Stimulated activated CD8-positive, alpha-beta memory T cell treated with anti-CD3 and anti-CD28 coated beads, Interleukin-12 subunit alpha, Interleukin-12 subunit beta, amount 100 ng/mL, for 4 hours (primary cell): ENCODE measurements around the gene PKNOX2.

ENCODE experiments used
- DNase-seq: peaks from one replicate; pipeline ENCODE4 v3.0.0-alpha.2; 2020; ENCODE audit warnings: low read depth

Gene PKNOX2

GRCh38 chr11:125364121-125364826, 199.7 kb downstream of the PKNOX2 start:
- no peak for DNase-seq

DNA sequence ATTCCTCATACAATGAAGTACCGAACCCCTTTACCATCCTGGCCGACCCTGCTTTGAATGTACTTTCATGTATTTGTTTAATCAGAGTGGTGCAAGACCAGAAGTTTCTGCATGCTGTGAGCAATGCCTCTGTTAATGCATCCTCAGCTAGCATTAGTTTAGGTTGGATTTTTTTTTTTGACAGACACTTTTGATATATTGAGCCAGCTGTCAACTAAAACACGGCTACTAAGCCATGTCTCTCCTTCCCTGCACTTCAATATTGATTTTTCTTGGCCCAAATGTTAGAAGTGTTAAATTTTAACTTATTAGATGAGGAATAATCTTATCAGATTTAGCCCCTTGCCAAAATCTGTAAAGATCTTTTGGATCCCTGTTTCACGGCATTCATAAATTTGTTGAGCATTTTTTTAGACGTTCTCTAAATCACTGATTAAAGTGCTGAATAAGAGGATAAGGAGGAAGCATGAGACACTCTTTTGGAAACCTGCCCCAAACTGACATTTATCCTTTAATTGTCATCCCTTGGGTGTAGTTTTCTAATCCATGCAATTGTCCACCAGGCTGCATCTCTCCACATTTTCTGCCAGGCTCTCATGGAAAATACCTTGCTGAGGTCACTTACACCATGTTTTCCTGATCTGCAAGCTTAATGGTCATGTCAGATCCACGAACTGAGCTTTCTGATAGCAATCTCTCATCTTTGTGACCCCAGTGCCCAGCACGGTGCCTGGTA, 200.8 kb downstream of the PKNOX2 start:
- no peak for DNase-seq

DNA sequence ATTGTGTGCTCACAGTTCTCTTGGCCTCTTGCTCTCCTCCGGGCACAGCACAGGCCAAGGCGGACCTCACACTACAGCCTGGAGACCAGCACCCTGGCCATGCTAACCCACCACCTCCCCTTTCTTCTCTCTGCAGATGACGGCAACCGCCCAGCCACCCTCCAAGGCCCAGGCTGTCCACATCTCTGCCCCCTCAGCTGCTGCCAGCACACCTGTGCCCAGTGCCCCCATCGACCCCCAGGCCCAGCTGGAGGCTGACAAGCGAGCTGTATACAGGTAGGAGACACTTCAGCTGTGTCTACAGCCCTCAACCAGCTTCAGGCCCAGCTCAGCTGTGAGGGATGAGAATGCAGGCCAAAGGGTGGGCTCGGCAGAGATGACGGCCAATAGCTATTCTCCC, 203.2 kb downstream of the PKNOX2 start:
- no peak for DNase-seq

- DNase-seq, result no peak
These were observed 204.2 kb downstream of the PKNOX2 start for GRCh38 chr11:125368757-125369156.

DNA sequence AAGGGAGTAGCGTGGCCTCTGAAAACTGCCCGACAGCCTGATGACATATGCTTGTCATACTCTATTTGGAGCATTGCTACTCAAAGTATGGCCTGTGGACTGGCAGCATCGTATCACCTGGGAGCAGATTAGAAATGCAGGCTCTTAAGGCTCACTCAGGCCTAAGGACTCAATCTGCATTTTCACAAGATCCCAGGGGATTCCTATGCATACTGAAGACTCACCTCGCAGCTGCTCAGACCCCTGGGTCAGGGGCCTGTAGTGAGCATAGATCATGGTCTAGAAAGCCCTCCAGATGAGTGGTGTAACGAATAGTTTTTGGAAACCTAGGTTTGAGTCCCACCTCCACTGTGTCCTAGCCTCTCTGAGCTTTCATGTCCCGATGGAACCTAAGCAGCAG, 205.3 kb downstream of the PKNOX2 start:
- DNase-seq, result no peak

DNA sequence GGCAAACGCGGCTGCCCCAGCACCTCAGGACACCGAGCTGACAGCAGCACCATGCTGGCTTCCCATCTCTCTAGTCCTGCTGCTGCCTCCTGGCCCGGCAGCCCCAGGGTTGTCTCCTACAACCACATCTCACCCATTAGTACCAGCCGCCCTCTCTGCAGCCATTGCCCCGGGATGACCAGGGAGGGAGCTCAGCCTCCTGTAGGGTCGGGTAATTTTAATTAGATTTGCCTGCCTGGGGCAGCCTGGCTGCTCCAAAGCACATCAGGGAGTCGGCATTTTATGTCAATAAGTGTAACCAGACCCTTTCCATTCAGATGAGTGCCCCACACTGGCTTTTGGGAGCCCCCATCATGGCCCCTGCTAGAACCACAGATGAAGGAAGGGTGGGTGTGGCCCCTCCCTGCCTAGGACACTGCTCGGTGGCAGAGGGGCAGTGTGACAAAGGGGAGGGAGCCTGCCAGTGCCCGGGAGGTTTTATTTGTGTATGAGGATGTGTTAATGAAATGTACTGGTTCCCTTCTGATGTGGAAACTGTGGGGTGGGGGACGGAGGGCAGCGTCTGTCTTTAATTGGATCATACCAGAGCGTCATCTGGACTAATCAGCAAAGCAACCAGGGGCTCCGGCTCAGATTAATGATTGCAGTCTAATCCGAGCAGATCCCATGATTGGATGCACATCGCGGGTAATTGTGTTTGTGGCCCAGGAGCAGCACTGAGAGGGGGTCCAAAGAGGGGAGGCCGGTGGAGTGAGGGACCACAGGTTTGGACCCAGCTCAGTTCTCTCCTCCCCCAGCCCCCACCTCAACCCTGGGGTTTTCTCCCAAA, 206.2 kb downstream of the PKNOX2 start:
- no peak for DNase-seq

- no peak for DNase-seq
These were observed 206.9 kb downstream of the PKNOX2 start for GRCh38 chr11:125371431-125371935.

- DNase-seq, result no peak
These were observed 207.5 kb downstream of the PKNOX2 start for GRCh38 chr11:125372088-125372487.

- no peak for DNase-seq
These were observed 208.4 kb downstream of the PKNOX2 start for GRCh38 chr11:125372911-125373310.

DNA sequence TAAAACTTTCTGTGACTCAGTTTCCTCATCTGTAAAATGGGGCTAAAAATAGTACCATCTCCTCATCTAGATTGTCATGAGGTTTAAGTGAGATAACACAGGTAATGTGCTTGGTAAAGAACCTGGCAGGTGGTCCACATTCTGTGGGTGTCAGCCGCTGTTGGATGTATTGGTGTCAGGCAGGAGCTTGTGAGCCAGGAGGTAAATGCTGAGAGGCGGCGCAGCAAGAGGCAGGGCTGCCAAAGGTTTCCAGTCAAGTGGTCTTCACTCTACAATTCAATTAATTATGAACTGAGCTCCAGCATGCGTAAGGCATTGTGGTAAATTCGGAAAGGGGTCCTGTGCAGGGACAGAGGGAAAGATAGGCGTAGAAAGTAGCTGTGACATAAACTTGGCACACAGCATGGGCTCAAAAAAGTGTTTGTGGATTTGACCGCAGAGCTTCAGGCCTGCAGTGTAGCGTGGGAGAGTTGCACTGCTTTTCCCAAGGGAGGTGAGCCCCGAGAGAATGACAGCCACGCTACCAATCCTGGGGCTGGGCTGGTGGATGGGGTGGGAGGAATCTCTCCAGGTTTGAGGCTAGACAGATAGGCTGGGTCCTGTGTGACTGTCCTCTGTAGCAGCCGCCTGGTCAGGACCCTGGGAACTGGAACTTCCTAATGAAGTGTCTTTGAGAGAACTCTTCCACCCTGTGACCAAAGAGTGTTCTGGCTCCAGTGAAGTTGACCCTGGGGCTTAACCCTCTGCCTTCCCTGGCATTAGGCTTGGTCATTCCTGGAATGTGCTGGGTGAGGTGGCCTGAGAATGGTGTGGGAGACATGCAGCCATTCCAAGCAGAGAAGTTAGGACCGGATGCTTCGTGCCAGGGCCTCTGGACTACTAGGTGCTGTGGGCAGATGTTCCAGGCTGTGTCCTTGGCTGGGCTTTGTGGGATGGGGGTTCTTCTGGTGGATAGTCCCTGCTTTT, 209.2 kb downstream of the PKNOX2 start:
- no peak for DNase-seq

GRCh38 chr11:125374398-125374797, 209.8 kb downstream of the PKNOX2 start:
- no peak for DNase-seq

DNA sequence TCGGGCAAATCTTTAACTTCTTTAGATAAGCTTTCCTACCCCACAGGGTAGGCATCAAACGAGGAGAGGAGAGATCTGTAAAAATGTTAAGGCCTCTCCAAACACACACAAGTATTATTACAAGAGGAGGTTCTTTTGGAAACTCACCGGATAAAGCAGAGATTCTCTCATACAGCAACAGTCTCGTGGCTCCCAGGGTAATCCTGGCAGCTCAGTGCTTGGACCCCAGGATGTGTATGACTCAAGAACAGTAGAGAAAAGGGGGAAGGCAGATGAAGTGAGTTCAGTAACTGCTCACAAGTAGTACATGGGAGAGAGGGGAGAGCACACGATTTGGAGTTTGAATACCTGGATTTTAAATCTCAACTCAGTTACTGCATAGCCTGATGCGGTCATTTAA, 210.6 kb downstream of the PKNOX2 start:
- DNase-seq, result no peak

- no peak for DNase-seq
These were observed 211.6 kb downstream of the PKNOX2 start for GRCh38 chr11:125376117-125376516.

GRCh38 chr11:125376856-125377255, 212.3 kb downstream of the PKNOX2 start:
- no peak for DNase-seq

- no peak for DNase-seq
These were observed 213.5 kb downstream of the PKNOX2 start for GRCh38 chr11:125378083-125378482.

DNA sequence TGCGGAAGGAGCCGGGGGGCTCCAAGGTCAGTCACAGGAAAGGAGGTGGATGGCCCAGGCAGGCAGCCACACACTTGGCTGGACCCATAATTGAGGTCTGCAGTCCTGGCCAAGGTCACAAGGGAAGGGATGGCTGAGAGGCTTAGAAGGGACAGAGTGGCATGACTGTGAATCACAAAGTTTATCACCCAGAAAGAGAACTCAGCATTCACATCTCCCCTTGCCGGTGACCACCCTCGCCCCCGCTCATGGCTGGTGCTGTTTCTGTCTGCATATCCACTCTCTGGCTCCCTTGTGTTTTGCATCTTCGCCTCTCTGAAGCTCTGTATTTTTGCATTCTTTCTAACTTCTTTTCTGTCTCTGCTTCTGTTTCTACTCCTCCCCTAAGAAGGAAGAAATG, 214.0 kb downstream of the PKNOX2 start:
- DNase-seq, result no peak

- no peak for DNase-seq
These were observed 215.0 kb downstream of the PKNOX2 start for GRCh38 chr11:125379565-125379964.

- DNase-seq, result no peak
These were observed 215.4 kb downstream of the PKNOX2 start for GRCh38 chr11:125379981-125380380.

DNA sequence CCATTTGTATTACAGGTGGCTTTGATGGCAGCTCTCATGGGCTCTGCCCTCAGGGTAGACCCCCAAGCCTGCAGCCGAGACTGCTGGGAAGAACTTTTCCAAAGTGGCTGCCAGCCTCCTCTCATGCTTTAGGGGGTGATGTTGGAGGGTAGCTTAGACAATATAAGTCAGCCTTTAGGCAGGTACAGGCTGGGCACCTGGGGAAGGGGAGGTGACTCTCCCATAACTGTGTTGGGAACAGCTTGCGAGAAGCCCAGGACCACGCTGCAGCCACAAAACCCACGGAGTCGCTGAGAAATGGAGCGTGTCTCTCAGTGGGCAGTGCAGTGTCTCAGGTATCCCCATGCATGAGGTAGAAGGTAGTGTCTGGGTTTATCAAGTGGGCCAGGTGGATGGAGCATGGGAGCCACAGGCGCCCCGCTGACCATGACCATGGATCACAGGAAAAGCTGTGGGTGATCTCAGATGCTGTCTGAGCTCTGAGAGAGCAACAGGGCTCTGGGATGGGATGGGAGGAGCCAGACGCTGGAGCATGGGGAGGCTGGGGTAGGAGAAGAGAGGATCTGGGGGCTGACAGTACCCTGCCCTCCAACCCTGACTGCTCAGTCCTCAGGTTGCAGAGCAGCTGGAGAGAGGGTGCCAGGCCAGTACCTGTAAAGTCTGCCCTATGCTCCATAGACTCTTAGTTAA, 216.3 kb downstream of the PKNOX2 start:
- DNase-seq, result no peak

- no peak for DNase-seq
These were observed 217.0 kb downstream of the PKNOX2 start for GRCh38 chr11:125381499-125382044.
